ENCODE data around the gene GPR135. TPM values are rescaled to one million over a fixed set of nuclear protein-coding genes. Genes with fewer than 3 reads are reported as not detected.

Gene GPR135
- total RNA-seq, 2 experiments from 2014 or later: 0.60 to 0.97 TPM

DNA sequence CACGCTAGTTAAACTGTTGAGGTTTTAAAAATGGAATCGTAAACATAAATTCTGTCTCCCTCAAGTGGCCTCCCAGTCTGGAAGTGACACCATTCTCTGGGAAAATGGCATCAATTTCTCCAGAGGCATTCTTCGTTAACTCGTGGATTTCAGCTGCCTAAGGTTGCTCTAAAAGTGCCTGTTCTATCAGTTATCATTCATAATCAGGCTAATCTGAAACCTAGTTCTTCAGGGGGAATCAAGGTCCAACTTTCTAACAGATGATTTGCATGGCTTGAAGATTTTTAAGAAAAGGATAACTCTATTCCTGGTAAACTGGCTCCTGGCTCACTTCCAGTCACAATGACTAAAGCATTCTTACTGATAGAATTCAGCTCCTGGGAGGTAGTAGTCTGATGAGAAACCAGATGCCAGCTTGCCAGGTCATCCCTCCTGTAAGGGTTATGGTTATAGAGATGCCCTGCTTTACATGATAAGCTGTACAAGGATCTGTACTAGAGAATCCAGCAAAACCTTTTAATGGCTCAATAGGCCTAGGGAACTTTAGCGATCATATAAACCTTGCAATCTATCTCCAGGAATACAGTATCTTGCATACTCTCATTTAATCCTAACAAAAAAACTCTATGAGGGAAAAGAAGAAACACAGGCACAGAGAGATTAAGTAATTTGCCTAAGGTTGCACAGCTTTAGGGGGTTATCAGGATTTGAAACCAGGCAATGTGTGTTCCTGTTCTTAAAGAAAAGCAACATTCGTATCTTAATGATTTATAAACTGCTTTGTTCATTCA lies 17.6 kb upstream of the GPR135 start:
- peak overlapping the region; percentile 85 for H3K27ac Mint-ChIP-seq
- H3K4me1 Mint-ChIP-seq: peaks cover 45% of the 10 kb centered on the region
- H3K36me3 Mint-ChIP-seq: peaks cover 15% of the 10 kb centered on the region
- no peak for DNase-seq
- H3K4me3 Mint-ChIP-seq: peak overlapping the region; percentile 94
- H3K27me3 Mint-ChIP-seq: no peaks in the 10 kb centered on the region
- no peaks in the 10 kb centered on the region for H3K9me3 Mint-ChIP-seq

- DNase-seq: no peak
- H3K9me3 Mint-ChIP-seq: no peaks in the 10 kb centered on the region
- H3K4me3 Mint-ChIP-seq: peak overlapping the region; percentile 94
- H3K4me1 Mint-ChIP-seq: peaks cover 44% of the 10 kb centered on the region
- no peaks in the 10 kb centered on the region for H3K27me3 Mint-ChIP-seq
- H3K36me3 Mint-ChIP-seq: peaks cover 18% of the 10 kb centered on the region
- peak overlapping the region; percentile 25 for H3K27ac Mint-ChIP-seq
Observed at GRCh38 chr14:59481871-59482540, 16.8 kb upstream of the GPR135 start.

GRCh38 chr14:59481407-59481806 lies 16.2 kb upstream of the GPR135 start:
- no peak for DNase-seq
- Mint-ChIP-seq H3K27me3 (no peaks in the 10 kb centered on the region), H3K27ac (peak overlapping the region; percentile 56), H3K4me1 (peaks cover 47% of the 10 kb centered on the region), H3K36me3 (peaks cover 18% of the 10 kb centered on the region), H3K9me3 (no peaks in the 10 kb centered on the region), H3K4me3 (peak overlapping the region; percentile 40)

DNA sequence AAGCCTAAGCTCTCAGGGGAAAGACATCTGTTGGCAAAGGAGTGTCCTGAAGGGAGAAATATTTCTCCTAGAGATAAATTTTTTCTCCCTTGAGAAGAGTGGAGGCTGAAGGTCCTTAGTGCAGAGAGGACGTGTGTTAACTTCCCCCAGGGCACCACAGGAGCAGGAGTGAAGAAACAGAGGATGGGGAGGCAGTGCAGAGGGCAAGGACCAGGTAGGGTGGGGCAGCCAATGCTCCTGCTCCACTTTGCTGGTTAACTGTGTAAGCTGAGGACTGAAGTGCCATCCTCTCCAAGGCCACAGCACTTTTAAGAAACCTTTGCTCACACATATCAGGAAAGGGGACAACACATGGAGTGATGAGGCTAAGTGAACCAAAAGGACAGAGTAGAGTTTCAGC lies 15.0 kb upstream of the GPR135 start:
- Mint-ChIP-seq H3K4me1 (peaks cover 38% of the 10 kb centered on the region), H3K9me3 (no peaks in the 10 kb centered on the region), H3K4me3 (peak overlapping the region; percentile 47), H3K27me3 (no peaks in the 10 kb centered on the region), H3K36me3 (peaks cover 18% of the 10 kb centered on the region), H3K27ac (peak overlapping the region; percentile 44)
- no peak for DNase-seq

- Mint-ChIP-seq H3K9me3 (no peaks in the 10 kb centered on the region), H3K27me3 (no peaks in the 10 kb centered on the region), H3K27ac (no peak overlapping the region), H3K4me3 (no peak overlapping the region), H3K36me3 (peaks cover 19% of the 10 kb centered on the region), H3K4me1 (peaks cover 38% of the 10 kb centered on the region)
- no peak for DNase-seq
Observed at GRCh38 chr14:59478540-59478939, 13.4 kb upstream of the GPR135 start.

DNA sequence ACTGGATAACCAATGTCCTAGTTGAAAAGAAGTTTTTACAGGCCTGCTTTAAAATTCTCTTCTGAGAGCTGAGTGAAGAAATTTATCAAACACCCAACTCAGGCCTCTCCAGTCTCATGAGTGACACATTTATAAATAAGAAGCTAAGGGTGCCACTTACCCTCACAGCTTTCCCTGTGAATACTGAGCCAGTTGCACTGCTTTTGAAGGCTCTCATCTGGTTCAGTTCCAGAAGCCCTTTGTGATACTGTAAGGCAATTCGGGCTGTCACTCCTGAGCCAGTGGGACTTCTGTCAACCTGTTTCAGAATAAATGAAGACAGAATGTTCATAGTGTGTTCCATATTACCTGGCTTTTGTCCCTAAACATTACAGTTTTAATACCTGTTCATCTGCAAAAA lies 10.5 kb upstream of the GPR135 start:
- H3K9me3 Mint-ChIP-seq: no peaks in the 10 kb centered on the region
- no peaks in the 10 kb centered on the region for H3K27me3 Mint-ChIP-seq
- DNase-seq: no peak
- H3K4me3 Mint-ChIP-seq: no peak overlapping the region
- H3K4me1 Mint-ChIP-seq: peaks cover 16% of the 10 kb centered on the region
- H3K36me3 Mint-ChIP-seq: peaks cover 15% of the 10 kb centered on the region
- H3K27ac Mint-ChIP-seq: no peak overlapping the region

GRCh38 chr14:59474172-59474571 lies 9.0 kb upstream of the GPR135 start:
- Mint-ChIP-seq H3K27me3 (no peaks in the 10 kb centered on the region), H3K4me3 (no peak overlapping the region), H3K27ac (no peak overlapping the region), H3K9me3 (no peaks in the 10 kb centered on the region), H3K4me1 (peaks cover 8% of the 10 kb centered on the region), H3K36me3 (peaks cover 13% of the 10 kb centered on the region)
- DNase-seq: no peak

DNA sequence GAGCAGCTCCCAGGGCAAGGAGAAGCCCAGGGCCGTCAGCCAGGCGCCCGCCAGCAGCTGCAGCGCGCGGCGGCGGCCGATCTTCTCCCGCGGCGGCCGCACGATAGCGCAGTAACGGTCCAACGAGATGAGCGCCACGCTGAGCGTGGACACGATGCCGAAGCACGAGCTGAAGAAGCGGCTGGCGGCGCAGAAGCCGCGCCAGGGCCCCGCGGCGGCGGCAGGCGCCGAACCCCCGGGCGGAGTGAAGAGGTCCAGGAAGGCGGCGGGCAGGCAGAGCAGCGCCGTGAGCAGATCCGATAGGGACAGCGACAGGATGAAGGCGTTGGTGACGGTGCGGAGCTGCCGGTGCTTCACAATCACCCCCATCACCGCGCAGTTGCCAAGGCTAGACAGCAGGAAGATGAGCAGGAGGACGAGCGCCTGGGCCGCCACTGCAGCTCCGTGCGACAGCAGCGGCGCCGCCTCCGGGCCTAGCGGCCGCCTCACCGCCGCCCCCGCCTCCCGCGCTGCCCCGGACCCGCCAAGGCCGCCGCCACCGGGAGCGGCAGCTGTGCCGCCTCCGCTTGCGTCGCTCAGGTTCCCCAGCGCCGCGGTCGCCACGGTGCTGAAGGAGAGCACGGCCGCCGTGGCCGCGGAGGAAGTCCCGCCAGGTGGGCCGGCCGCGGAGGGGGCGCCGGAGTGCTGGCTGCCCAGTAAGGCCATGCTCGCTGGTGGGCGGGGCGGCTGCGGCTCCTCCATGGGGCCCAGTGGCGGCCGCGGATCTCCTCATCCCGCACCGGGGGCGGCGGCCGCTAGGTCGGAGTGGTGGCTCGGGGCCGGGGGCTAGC lies 479 bp downstream of the GPR135 start:
- H3K4me3 Mint-ChIP-seq: peak overlapping the region; percentile 83
- no peaks in the 10 kb centered on the region for H3K9me3 Mint-ChIP-seq
- peaks cover 4% of the 10 kb centered on the region for H3K27me3 Mint-ChIP-seq
- no peak overlapping the region for H3K27ac Mint-ChIP-seq
- H3K4me1 Mint-ChIP-seq: peaks cover 5% of the 10 kb centered on the region
- peaks cover 5% of the 10 kb centered on the region for H3K36me3 Mint-ChIP-seq
- DNase-seq: peak; percentile 61

DNA sequence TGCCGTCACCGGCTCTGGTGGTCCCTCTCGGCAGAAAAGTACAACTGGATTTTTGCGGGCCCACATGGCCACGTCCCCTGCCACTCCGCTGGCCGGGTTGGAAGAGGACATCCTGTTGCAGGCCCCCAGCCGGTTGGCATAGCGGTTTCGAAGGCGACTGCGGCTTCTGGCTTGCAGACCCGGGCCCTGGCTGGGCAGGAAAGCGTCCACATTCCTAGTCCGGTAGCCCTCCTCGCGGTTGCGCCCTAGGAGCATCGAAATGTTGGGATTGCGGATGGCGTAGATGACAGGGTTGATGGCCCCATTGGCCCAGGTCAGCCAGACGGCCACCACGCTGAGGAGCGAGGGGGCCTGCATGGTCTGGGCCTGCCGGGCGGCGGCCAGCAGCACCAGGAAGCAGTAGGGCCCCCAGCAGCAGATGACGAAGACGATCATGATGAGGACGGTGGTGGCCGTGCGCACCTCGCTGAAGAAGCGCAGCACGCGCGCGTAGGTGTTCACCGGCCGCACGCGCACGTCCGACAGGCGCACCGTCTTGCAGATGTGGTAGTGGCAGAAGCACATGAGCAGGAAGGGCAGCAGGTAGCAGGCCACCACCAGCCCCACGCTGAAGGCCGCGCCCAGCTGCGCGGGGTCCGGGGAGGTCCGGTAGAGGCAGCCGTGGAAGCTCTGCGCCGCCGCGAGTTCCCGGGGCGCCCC lies 1.2 kb downstream of the GPR135 start:
- H3K4me1 Mint-ChIP-seq: peaks cover 5% of the 10 kb centered on the region
- peaks cover 5% of the 10 kb centered on the region for H3K36me3 Mint-ChIP-seq
- H3K27ac Mint-ChIP-seq: peak overlapping the region; percentile 75
- peak; percentile 49 for DNase-seq
- H3K27me3 Mint-ChIP-seq: peaks cover 4% of the 10 kb centered on the region
- H3K4me3 Mint-ChIP-seq: peak overlapping the region; percentile 83
- H3K9me3 Mint-ChIP-seq: no peaks in the 10 kb centered on the region

GRCh38 chr14:59461891-59462290 lies 3.3 kb downstream of the GPR135 start:
- no peaks in the 10 kb centered on the region for H3K9me3 Mint-ChIP-seq
- H3K27me3 Mint-ChIP-seq: peaks cover 4% of the 10 kb centered on the region
- H3K27ac Mint-ChIP-seq: no peak overlapping the region
- no peak for DNase-seq
- H3K4me1 Mint-ChIP-seq: peaks cover 5% of the 10 kb centered on the region
- peaks cover 16% of the 10 kb centered on the region for H3K36me3 Mint-ChIP-seq
- no peak overlapping the region for H3K4me3 Mint-ChIP-seq

DNA sequence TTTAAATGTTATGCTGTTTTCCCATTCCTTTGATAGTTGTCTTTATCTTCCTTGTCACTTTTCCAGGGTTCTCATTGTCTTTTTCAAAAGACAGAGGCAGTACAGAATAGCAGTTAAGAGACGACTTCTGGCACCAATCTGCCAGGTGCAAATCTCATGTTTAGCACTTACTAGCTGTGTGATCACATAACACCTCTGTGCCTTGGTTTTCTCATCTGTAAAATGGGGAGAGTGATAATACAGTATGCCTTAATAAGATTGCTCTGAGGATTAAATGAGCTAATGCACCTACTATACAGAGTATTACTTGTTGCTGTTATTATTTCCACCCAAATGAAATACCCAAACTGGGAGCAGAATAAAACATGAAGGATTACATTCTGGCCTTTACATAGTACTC lies 4.8 kb downstream of the GPR135 start:
- DNase-seq: no peak
- Mint-ChIP-seq H3K27ac (no peak overlapping the region), H3K4me1 (peaks cover under 1% of the 10 kb centered on the region), H3K9me3 (no peaks in the 10 kb centered on the region), H3K27me3 (peaks cover 4% of the 10 kb centered on the region), H3K4me3 (no peak overlapping the region), H3K36me3 (peaks cover 27% of the 10 kb centered on the region)

- Mint-ChIP-seq H3K27me3 (peaks cover 4% of the 10 kb centered on the region), H3K9me3 (no peaks in the 10 kb centered on the region), H3K27ac (no peak overlapping the region), H3K4me1 (no peaks in the 10 kb centered on the region), H3K4me3 (no peak overlapping the region), H3K36me3 (peaks cover 31% of the 10 kb centered on the region)
- DNase-seq: no peak
Observed at GRCh38 chr14:59458486-59458885, 6.7 kb downstream of the GPR135 start.

GRCh38 chr14:59455411-59455810 lies 9.8 kb downstream of the GPR135 start:
- H3K27ac Mint-ChIP-seq: no peak overlapping the region
- DNase-seq: no peak
- no peak overlapping the region for H3K4me3 Mint-ChIP-seq
- H3K4me1 Mint-ChIP-seq: no peaks in the 10 kb centered on the region
- no peaks in the 10 kb centered on the region for H3K27me3 Mint-ChIP-seq
- peaks cover 28% of the 10 kb centered on the region for H3K36me3 Mint-ChIP-seq
- no peaks in the 10 kb centered on the region for H3K9me3 Mint-ChIP-seq

- DNase-seq: no peak
- peaks cover 26% of the 10 kb centered on the region for H3K36me3 Mint-ChIP-seq
- no peak overlapping the region for H3K27ac Mint-ChIP-seq
- H3K4me3 Mint-ChIP-seq: no peak overlapping the region
- H3K4me1 Mint-ChIP-seq: no peaks in the 10 kb centered on the region
- no peaks in the 10 kb centered on the region for H3K9me3 Mint-ChIP-seq
- H3K27me3 Mint-ChIP-seq: no peaks in the 10 kb centered on the region
Observed at GRCh38 chr14:59454139-59454538, 11.0 kb downstream of the GPR135 start.

- no peaks in the 10 kb centered on the region for H3K9me3 Mint-ChIP-seq
- H3K4me3 Mint-ChIP-seq: no peak overlapping the region
- H3K4me1 Mint-ChIP-seq: no peaks in the 10 kb centered on the region
- no peak for DNase-seq
- peaks cover 15% of the 10 kb centered on the region for H3K36me3 Mint-ChIP-seq
- no peak overlapping the region for H3K27ac Mint-ChIP-seq
- no peaks in the 10 kb centered on the region for H3K27me3 Mint-ChIP-seq
Observed at GRCh38 chr14:59451849-59452248, 13.3 kb downstream of the GPR135 start.

All from activated naive CD8-positive, alpha-beta T cell treated with anti-CD3 and anti-CD28 coated beads for 36 hours (primary cell).